IMR-90 (cell line): ENCODE measurements around the gene MUCL1. TPM values are rescaled to one million over a fixed set of nuclear protein-coding genes. Genes with fewer than 3 reads are reported as not detected.

Source experiments
- ATAC-seq: fragments of 200-7000 bp; cut with Tn5 transposase; 2 replicates; pipeline ENCODE4 v1.9.1; 2020; ENCODE audit warnings: low read depth, mild to moderate bottlenecking, moderate library complexity
- BruUV-seq: library from RNA; stranded (reverse); fragments of 400-500 nt; replicated peaks from 2 replicates; lab custom pipeline; 2021; lab: Mats Ljungman, UMichigan
- CTCF ChIA-PET: fragments of 300-600 bp; formaldehyde crosslinking; extraction: SDS; loops from one replicate; lab custom pipeline; 2021; ENCODE audit warnings: antibody characterized with exemption; lab: Yijun Ruan, JAX
- POLR2A ChIA-PET: fragments of 300-600 bp; sonication (Branson Sonifier 250); formaldehyde crosslinking; loops from one replicate; lab custom pipeline; 2022; ENCODE audit warnings: antibody characterized with exemption; ENCODE audit not compliant: unreplicated experiment; lab: Charles Lee
- DNase-seq: peaks from one replicate; pipeline ENCODE4 v3.0.0; 2013
- H2AFZ ChIP-seq: replicated peaks from 2 replicates; pipeline ENCODE3; 2013; ENCODE audit warnings: low read length, mild to moderate bottlenecking; ENCODE audit not compliant: poor library complexity
- H2AK5ac ChIP-seq: 2 replicates; pipeline ENCODE4 v1.6.1; 2013; ENCODE audit warnings: low read depth, low read length, inconsistent platforms
- H2AK9ac ChIP-seq: replicated peaks from 2 replicates; pipeline ENCODE3; 2013; ENCODE audit warnings: mild to moderate bottlenecking, low read depth, low read length, moderate library complexity; ENCODE audit not compliant: poor library complexity
- H2BK120ac ChIP-seq: 2 replicates; pipeline ENCODE4 v1.6.1; 2013; ENCODE audit warnings: low read depth, low read length, inconsistent platforms
- H2BK15ac ChIP-seq: 3 replicates; pipeline ENCODE4 v1.6.1; 2013; ENCODE audit warnings: low read depth, low read length, inconsistent platforms
- H2BK20ac ChIP-seq: 2 replicates; pipeline ENCODE4 v1.6.1; 2013; ENCODE audit warnings: low read depth, mild to moderate bottlenecking, inconsistent platforms, low read length, moderate library complexity
- H2BK5ac ChIP-seq: 2 replicates; pipeline ENCODE4 v1.6.1; 2013; ENCODE audit warnings: mild to moderate bottlenecking, low read depth, low read length, inconsistent platforms; ENCODE audit not compliant: poor library complexity, severe bottlenecking
- H3K14ac ChIP-seq: replicated peaks from 2 replicates; pipeline ENCODE4 v1.6.1; 2013; ENCODE audit warnings: low read depth, low read length, inconsistent platforms
- H3K18ac ChIP-seq: 2 replicates; pipeline ENCODE4 v1.6.1; 2013; ENCODE audit warnings: low read depth, low read length, control low read depth
- H3K23ac ChIP-seq: 2 replicates; pipeline ENCODE4 v1.6.1; 2013; ENCODE audit warnings: low read depth, low read length, inconsistent platforms
- H3K27ac ChIP-seq: 2 replicates; pipeline ENCODE4 v1.5.1; 2013; ENCODE audit warnings: mild to moderate bottlenecking, control low read depth, low read length; ENCODE audit not compliant: insufficient read depth
- H3K27me3 ChIP-seq: 2 replicates; pipeline ENCODE4 v1.6.1; 2013; ENCODE audit warnings: low read length; ENCODE audit not compliant: control insufficient read depth, insufficient read depth
- H3K36me3 ChIP-seq: 2 replicates; pipeline ENCODE4 v1.6.1; 2013; ENCODE audit warnings: low read length, mixed read lengths; ENCODE audit not compliant: control insufficient read depth, insufficient read depth
- H3K4ac ChIP-seq: 2 replicates; pipeline ENCODE4 v1.6.1; 2013; ENCODE audit warnings: low read depth, low read length, inconsistent platforms
- H3K4me1 ChIP-seq: 2 replicates; pipeline ENCODE4 v1.6.1; 2013; ENCODE audit warnings: low read length, mixed read lengths; ENCODE audit not compliant: control insufficient read depth, insufficient read depth
- H3K4me2 ChIP-seq: 2 replicates; pipeline ENCODE4 v1.6.1; 2013; ENCODE audit warnings: low read depth, mild to moderate bottlenecking, control low read depth, low read length, moderate library complexity
- H3K4me3 ChIP-seq: 2 replicates; pipeline ENCODE4 v1.5.1; 2013; ENCODE audit warnings: low read depth, mild to moderate bottlenecking, control low read depth, low read length, moderate library complexity; ENCODE audit not compliant: insufficient read depth
- H3K56ac ChIP-seq: 2 replicates; pipeline ENCODE4 v1.6.1; 2013; ENCODE audit warnings: low read length, inconsistent platforms; ENCODE audit not compliant: insufficient read depth; ENCODE audit errors: extremely low read depth
- H3K79me1 ChIP-seq, 2 experiments: 2 replicates each; pipeline ENCODE4 v1.6.1; 2013; ENCODE audit warnings: low read length in 2 of 2, inconsistent platforms in 1 of 2, low read depth in 1 of 2
- H3K9ac ChIP-seq: 2 replicates; pipeline ENCODE4 v1.6.1; 2013; ENCODE audit warnings: low read depth, low read length, control low read depth
- H3K9me1 ChIP-seq: 2 replicates; pipeline ENCODE4 v1.6.1; 2013; ENCODE audit warnings: low read length, inconsistent platforms; ENCODE audit not compliant: insufficient read depth
- H3K9me3 ChIP-seq: 2 replicates; pipeline ENCODE4 v1.6.1; 2013; ENCODE audit warnings: low read length; ENCODE audit not compliant: control insufficient read depth, insufficient read depth
- H4K20me1 ChIP-seq: 2 replicates; pipeline ENCODE4 v1.6.1; 2013; ENCODE audit warnings: low read length, inconsistent platforms; ENCODE audit not compliant: insufficient read depth
- H4K5ac ChIP-seq: 2 replicates; pipeline ENCODE4 v1.6.1; 2013; ENCODE audit warnings: mild to moderate bottlenecking, low read depth, low read length, control low read depth
- H4K8ac ChIP-seq, 2 experiments: 2 replicates each; pipeline ENCODE4 v1.6.1; 2013; ENCODE audit warnings: low read depth in 2 of 2, low read length in 2 of 2, control low read depth in 1 of 2, inconsistent platforms in 1 of 2
- H4K91ac ChIP-seq: 2 replicates; pipeline ENCODE4 v1.6.1; 2013; ENCODE audit warnings: low read depth, low read length, inconsistent platforms; ENCODE audit not compliant: insufficient read depth
- CHD1 ChIP-seq: IDR thresholded peaks from 2 replicates; pipeline ENCODE4 v1.6.1; 2012; ENCODE audit warnings: low read depth, low read length, improper control_type of control experiment
- CTCF ChIP-seq: conservative IDR thresholded peaks from 2 replicates; pipeline ENCODE4 v1.5.1; 2012; ENCODE audit warnings: mild to moderate bottlenecking, low read depth, low read length, improper control_type of control experiment
- ELK1 ChIP-seq: fragments of 150-350 bp; IDR thresholded peaks from 2 replicates; pipeline ENCODE4 v1.6.1; 2016; ENCODE audit warnings: low read depth, mild to moderate bottlenecking, low read length, moderate library complexity, borderline replicate concordance
- FOS ChIP-seq: fragments of 150-350 bp; IDR thresholded peaks from 2 replicates; pipeline ENCODE4 v1.6.1; 2016; ENCODE audit warnings: low read depth, low read length
- MAFK ChIP-seq: IDR thresholded peaks from 2 replicates; pipeline ENCODE4 v1.6.1; 2012; ENCODE audit warnings: low read depth, low read length, improper control_type of control experiment
- MAZ ChIP-seq: IDR thresholded peaks from 2 replicates; pipeline ENCODE4 v1.6.1; 2012; ENCODE audit warnings: low read depth, mild to moderate bottlenecking, low read length, improper control_type of control experiment, moderate library complexity, borderline replicate concordance
- MXI1 ChIP-seq: IDR thresholded peaks from 2 replicates; pipeline ENCODE4 v1.6.1; 2012; ENCODE audit warnings: low read depth, mild to moderate bottlenecking, low read length, moderate library complexity, borderline replicate concordance
- NFE2L2 ChIP-seq: fragments of 150-350 bp; IDR thresholded peaks from 2 replicates; pipeline ENCODE4 v1.6.1; 2016; ENCODE audit warnings: low read depth, mild to moderate bottlenecking, low read length
- POLR2A ChIP-seq: IDR thresholded peaks from 2 replicates; pipeline ENCODE4 v1.6.1; 2012; ENCODE audit warnings: mild to moderate bottlenecking, low read depth, low read length
- RAD21 ChIP-seq: IDR thresholded peaks from 2 replicates; pipeline ENCODE4 v1.6.1; 2012; ENCODE audit warnings: low read length, improper control_type of control experiment
- RCOR1 ChIP-seq: IDR thresholded peaks from 2 replicates; pipeline ENCODE4 v1.6.1; 2012; ENCODE audit warnings: mild to moderate bottlenecking, low read length, improper control_type of control experiment; ENCODE audit not compliant: insufficient replicate concordance
- RFX5 ChIP-seq: IDR thresholded peaks from 2 replicates; pipeline ENCODE4 v1.8.0; 2012; ENCODE audit warnings: low read depth, mild to moderate bottlenecking, low read length, moderate library complexity
- SMC3 ChIP-seq: fragments of 150-350 bp; IDR thresholded peaks from 2 replicates; pipeline ENCODE4 v1.6.1; 2016; ENCODE audit warnings: low read depth, mild to moderate bottlenecking, antibody characterized with exemption, low read length, moderate library complexity
- WGBS, 2 experiments: methylation state at CpG; one replicate each; pipeline versions ENCODE4 v1.1.5 to v1.1.7; 2013; ENCODE audit warnings: missing lambda C conversion rate in 2 of 2; ENCODE audit not compliant: insufficient read length in 1 of 2; ENCODE audit errors: extremely low coverage in 2 of 2; 5-methylcytosine and 5-hydroxymethylcytosine counted together
- dilution Hi-C: fragments of 300-500 bp; cut with HindIII; formaldehyde crosslinking; loops from one replicate; pipeline ENCODE4 v1.14.3; 2018; ENCODE audit warnings: low sequenced_read_pairs; ENCODE audit not compliant: unreplicated experiment
- in situ Hi-C: fragments of 300-500 bp; cut with MboI; formaldehyde crosslinking; loops from 3 replicates; pipeline ENCODE4 v1.14.3; 2019; ENCODE audit warnings: low sequenced_read_pairs, inconsistent platforms, mixed read lengths
- intact Hi-C: fragments of 100-400 bp; cut with micrococcal nuclease; formaldehyde crosslinking; loops from 2 replicates; pipeline ENCODE4 v1.10.0; 2022
- polyA plus RNA-seq, 3 experiments: library from polyadenylated mRNA; depleted of rRNA; stranded (reverse); fragments of >200 nt; gene quantifications; 2 replicates each; pipeline ENCODE4 v1.2.3, GENCODE V29; 2012; ENCODE audit warnings: low replicate concordance in 1 of 3
- total RNA-seq: library from RNA; depleted of rRNA; stranded (reverse); fragments of >200 nt; gene quantifications from 2 replicates; pipeline ENCODE4 v1.2.3, GENCODE V29; 2012
- TF ChIP-seq, protein P1 (sequence below): fragments of 150-350 bp; IDR thresholded peaks from 2 replicates; pipeline ENCODE4 v1.6.1; 2017; ENCODE audit warnings: mild to moderate bottlenecking, antibody characterized with exemption, low read length, low read depth

The MUCL1 gene
- total and polyA plus RNA-seq, 2 of the 4 experiments (the other 2 are of a cell fraction): not detected

- H2AFZ ChIP-seq: no peak overlapping the region
- H3K56ac ChIP-seq: no peak overlapping the region
- no TSS peak for BruUV-seq
- no peak for TF ChIP-seq MXI1
- TF ChIP-seq FOS: no peak
- TF ChIP-seq ELK1: no peak
- TF ChIP-seq POLR2A: no peak
- TF ChIP-seq, protein P1, sequence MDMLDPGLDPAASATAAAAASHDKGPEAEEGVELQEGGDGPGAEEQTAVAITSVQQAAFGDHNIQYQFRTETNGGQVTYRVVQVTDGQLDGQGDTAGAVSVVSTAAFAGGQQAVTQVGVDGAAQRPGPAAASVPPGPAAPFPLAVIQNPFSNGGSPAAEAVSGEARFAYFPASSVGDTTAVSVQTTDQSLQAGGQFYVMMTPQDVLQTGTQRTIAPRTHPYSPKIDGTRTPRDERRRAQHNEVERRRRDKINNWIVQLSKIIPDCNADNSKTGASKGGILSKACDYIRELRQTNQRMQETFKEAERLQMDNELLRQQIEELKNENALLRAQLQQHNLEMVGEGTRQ: no peak
- no peak for TF ChIP-seq NFE2L2
- TF ChIP-seq RAD21: no peak
- no peak for TF ChIP-seq CHD1
- TF ChIP-seq MAFK: no peak
- TF ChIP-seq MAZ: no peak
- no peak for TF ChIP-seq SMC3
- TF ChIP-seq RCOR1: no peak
- TF ChIP-seq RFX5: no peak
- no peak for TF ChIP-seq CTCF
- no peak overlapping the region for H2BK5ac ChIP-seq
- H3K23ac ChIP-seq: no peak overlapping the region
- no peak overlapping the region for H3K4me3 ChIP-seq
- ATAC-seq: no peak
- H2BK120ac ChIP-seq: no peak overlapping the region
- intact Hi-C loops (no loop called here), in situ Hi-C loops (no loop called here), dilution Hi-C loops (no loop called here)
- no peak overlapping the region for H3K4me2 ChIP-seq
- no peak overlapping the region for H4K5ac ChIP-seq
- no peak overlapping the region for H3K9ac ChIP-seq
- H2BK15ac ChIP-seq: no peak overlapping the region
- H2AK5ac ChIP-seq: no peak overlapping the region
- no peaks in the 10 kb centered on the region for H3K9me1 ChIP-seq
- no CpG with 5 or more reads among the region's 2 CpGs for WGBS, 2 experiments
- H4K20me1 ChIP-seq: no peaks in the 10 kb centered on the region
- CTCF ChIA-PET: no interaction called here
- H3K27ac ChIP-seq: no peak overlapping the region
- H3K18ac ChIP-seq: no peak overlapping the region
- POLR2A ChIA-PET: no interaction called here
- DNase-seq: no peak
- no peak overlapping the region for H3K4ac ChIP-seq
- H3K14ac ChIP-seq: no peak overlapping the region
- H2AK9ac ChIP-seq: no peak overlapping the region
- H3K4me1 ChIP-seq: no peaks in the 10 kb centered on the region
- H3K79me1 ChIP-seq: no peaks in the 10 kb centered on the region
- H3K36me3 ChIP-seq: no peaks in the 10 kb centered on the region
- H2BK20ac ChIP-seq: no peak overlapping the region
- H4K91ac ChIP-seq: no peak overlapping the region
- no peaks in the 10 kb centered on the region for H3K9me3 ChIP-seq
- no peak overlapping the region for H4K8ac ChIP-seq
- no peaks in the 10 kb centered on the region for H3K27me3 ChIP-seq
These were observed 27.8 kb downstream of the MUCL1 start for GRCh38 chr12:54882079-54882478.
